NCI-H69 (cell line): Measurements from ENCODE around the gene PYCR2.
A peak's percentile ranks its signal among the peaks of the same experiment; 100 is the strongest.
"Not testable (repeated sequence)": the region's sequence is repeated elsewhere in the genome, so short reads cannot be mapped to it uniquely, and the experiment has no call there.

ENCODE experiments used
- DNase-seq: peaks from one replicate; lab custom pipeline; 2025; lab: John Stamatoyannopoulos, UW

PYCR2 gene

DNA sequence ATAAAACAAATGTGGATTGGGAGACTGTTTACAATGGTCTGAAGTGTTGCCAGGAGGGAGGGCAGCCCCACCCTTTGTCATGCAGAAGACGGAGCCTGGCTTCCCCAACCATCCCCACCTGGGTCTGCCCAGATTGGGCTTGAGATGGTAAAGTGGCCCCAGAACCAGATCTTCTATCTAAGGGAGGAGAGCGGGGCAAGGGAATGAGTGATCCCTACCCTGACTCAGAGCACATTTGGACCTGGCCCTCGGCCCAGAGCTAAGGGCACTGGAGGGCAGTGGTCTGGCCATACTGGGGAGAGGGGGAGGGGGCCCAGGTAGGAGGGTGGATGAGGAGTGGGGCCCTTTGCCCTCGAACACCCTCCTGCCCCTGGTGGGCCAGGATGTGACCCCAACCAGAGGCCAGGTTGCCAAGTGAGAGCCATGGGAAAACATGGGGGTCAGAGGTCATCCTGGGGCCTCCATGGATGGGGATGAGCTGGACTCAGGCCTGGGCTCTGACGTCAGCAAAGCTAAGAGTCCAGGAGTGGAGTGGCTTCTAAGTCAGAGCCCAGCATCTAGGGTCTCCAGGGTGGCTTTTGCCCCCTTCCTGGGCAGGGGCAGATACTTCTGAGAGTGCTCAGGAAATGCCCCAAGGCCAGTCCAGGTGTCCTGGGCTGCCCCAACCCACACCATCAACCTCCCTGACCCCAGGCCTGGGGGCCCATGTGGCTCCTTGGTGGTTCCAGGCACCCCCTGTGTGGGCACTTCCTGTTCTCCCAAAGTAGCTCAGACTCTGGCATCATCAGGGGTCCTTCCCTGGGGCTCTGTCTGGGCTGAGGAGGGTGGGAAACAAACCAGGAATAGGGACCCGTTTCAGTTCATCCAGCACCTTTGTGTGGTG lies 33.5 kb downstream of the PYCR2 start:
- DNase-seq: no peak

DNA sequence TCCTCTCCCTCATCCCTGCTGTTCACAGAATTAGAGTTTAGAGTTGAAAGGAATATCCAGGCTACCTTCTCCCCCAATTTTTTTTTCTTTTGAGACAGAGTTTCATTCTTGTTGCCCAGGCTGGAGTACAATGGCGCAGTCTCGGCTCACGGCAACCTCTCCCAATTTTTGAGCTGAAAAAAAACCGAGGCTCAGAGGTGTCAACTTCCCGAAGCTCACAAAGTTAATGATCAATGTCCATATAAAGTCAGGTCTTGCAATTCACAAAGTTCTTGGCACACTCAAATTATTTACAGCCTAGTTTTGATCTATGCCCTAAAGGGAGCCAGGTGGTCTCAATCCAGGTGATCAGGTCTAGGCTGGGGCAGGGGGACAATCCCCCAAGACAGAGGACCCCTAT lies 34.3 kb downstream of the PYCR2 start:
- no peak for DNase-seq

DNA sequence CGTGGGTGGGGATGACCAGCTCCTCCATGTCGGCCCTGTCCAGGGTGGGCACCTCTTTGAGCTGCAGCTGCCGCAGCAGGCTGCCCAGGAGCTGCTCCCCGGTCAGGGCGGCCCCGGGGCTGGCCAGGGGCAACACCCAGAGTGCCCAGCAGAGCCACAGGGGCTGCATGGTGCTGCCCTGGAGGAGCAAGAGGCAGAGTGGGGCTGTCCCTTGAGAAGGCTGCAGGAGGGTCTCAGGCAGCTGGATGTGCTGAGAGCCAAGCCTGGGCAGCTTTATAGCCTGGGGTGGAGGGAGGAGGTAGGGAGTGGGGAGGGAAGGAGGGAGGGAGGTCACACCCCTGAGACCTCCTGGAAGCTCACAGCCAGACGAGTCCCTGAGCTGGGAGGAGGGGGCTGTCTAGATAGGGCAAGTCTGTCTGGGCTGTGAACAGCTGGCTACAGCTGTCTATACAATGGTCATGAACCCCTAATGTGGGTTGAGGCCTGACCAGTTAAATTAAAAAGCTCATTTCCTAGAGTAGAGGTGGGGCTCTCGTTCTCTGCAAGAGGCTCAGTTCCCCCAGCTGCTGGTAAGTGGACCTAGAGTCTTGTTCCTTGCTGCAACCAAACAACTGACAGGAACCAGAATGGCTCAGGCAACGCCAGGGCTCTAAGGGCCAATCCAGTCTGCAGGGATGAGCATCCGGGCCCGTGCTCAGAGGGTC lies 35.0 kb downstream of the PYCR2 start, which contains the start of gene LEFTY1:
Gene LEFTY1 (minus strand): TSS at position 249 of the 704 bp plus-strand sequence. CDS start 80 bp downstream, at position 169.
- DNase-seq: peak; percentile 39

DNA sequence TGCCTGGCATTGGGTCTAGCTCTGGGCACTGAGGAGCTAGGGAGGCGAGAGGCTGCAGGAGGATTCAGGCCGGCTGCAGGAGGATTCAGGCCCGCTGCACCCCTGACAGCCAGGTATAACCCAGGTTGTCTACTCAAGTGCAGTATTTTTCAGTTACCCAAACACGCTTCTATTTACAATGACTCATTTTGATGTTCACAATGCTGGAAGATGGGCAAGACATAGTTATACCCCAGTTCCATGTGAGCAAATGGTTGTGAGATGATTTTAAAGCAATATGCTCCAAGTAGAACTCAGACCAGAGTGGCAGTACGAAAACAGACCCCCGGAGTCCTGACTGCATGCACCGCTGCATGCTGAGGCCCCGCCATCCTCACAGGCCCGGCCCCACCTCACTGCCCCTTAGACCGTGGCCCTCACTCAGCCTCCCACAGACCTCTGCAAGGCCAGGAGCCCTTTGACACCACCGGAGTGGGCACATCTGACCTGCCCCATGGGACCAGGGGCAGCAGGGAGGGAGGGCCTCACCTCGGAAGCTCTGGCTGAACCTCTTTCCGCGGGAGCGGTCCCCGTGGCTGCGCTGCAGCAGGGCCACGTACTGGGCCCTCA lies 35.7 kb downstream of the PYCR2 start:
- DNase-seq: no peak

DNA sequence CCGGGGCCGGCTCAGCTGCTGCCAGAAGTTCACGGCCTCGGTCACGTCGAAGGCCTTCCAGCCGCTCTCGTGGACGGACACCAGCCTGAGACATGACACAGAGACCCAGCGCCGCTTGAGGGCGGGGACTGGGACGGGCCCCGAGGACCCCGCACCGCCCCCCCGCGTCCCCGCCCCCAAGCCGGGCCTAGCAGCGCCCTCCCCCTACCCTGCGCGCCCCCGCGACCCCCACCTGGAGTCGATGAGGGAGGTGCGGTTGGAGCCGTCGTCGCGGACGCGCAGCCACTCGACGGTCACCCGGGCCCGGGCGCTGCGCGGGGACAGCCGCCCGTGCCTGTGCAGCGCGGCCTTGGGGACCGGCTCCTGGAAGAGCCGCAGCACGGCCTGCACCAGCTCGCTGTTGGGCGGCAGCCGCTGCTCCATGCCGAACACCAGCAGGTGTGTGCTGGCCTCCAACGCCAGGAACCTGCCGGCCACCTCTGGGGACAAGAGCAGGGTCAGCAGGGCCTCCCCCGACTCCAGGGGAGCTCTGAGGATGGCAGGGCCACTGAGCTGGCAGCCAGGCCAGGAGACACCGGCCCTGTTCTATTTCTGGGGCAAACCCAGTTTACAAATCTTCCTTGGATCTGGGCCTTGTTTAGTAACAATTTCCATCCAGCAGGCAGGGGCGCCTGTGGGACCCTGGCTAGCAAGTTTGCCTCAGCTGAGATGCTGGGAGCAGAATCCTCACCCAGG lies 36.3 kb downstream of the PYCR2 start:
- not testable (repeated sequence) for DNase-seq

DNA sequence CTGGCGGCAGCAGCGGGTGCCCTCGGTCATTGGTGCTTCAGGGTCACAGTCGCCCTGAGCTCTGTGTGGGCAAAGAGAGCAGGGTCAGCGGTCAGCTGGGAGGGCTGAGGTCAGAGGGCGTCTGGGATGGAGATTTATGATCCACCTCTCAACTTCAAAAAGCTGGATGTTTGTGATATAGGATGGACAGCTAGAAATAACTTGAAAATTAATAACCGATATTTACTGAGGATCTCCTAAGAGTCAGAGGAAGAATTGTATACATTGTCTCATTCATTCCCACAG lies 37.1 kb downstream of the PYCR2 start:
- DNase-seq: no peak

DNA sequence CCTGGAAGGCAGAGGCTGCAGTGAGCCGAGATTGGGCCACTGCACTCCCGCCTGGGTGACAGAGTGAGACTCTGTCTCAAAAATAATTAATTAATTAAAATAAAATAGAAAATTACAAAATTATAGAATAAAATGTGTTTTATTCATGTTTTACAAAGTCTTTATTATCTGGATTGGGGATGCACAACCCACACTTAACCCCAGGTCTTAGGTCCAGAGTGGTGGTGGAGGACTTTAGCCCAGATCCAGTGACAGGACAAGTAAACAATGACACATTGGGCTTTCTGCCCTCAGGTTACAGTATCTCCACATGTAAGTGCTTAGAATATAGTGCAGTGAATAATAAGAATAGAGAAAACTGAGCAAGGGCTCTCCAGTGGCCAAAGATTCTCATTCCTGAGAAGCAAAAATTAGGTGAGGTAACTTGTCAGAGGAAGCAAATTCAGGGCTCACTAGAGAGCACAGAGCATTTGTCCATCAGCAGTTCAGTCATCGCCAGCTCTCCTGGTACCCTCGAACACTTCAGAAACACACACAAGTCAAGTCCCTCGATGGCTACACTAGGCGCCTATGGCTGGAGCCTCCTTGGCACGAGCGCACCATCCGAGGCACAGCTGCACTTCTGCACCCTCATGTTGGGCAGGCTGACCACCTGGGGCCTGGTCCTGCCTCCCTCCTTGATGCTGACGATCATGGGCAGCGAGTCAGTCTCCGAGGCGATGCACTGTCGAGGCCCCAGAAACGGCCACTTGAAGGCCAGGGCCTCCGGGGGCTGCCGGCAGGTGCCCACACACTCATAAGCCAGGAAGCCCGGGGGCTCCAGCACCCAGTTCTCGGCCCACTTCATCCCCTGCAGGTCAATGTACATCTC lies 37.7 kb downstream of the PYCR2 start:
- DNase-seq: no peak

DNA sequence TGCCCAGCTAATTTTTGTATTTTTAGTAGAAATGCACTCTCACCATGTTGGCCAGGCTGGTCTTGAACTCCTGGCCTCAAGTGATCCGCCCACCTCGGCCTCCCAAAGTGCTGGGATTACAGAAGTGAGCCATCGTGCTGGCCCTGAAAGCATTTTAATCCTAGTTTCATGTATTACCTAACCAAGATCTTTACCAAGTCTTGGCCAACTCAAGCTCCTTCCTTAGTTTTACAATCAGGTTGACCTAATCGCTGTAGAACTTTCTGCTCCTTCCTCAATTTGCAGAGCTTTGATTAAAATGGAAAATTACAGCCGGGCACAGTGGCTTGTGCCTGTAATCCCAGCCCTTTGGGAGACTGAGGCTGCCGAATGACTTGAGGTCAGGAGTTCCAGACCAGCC lies 38.7 kb downstream of the PYCR2 start:
- DNase-seq: no peak

DNA sequence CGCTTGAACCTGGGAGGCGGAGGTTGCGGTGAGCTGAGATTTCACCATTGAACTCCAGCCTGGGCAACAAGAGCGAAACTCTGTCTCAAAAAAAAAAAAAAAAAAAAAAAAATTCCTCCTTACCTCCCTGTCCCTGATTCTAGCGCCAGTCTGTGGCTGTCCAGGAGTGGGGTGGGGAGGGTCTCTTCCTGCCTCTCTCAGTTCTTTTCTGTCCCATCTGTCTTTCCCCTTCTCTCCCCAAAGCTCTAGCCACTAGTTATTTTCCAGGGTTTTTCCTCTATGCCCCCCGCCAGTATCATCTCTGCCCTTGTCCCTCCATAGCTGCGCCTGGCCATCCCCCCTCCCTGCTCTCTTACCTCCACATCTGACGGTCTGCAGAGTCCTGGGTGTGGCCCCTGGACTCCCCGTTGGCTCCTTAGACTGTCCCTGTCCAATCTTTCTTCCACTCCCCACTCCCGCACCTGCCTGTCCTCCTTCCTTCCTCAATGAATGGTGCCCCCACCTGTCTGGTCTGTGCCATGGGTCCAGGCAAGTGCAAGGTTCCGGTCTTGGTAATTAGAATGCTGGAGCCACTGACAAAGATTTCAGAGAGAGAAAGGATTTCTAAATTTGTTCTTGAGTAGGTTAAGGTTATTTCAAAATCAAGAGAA lies 40.3 kb downstream of the PYCR2 start:
- no peak for DNase-seq

DNA sequence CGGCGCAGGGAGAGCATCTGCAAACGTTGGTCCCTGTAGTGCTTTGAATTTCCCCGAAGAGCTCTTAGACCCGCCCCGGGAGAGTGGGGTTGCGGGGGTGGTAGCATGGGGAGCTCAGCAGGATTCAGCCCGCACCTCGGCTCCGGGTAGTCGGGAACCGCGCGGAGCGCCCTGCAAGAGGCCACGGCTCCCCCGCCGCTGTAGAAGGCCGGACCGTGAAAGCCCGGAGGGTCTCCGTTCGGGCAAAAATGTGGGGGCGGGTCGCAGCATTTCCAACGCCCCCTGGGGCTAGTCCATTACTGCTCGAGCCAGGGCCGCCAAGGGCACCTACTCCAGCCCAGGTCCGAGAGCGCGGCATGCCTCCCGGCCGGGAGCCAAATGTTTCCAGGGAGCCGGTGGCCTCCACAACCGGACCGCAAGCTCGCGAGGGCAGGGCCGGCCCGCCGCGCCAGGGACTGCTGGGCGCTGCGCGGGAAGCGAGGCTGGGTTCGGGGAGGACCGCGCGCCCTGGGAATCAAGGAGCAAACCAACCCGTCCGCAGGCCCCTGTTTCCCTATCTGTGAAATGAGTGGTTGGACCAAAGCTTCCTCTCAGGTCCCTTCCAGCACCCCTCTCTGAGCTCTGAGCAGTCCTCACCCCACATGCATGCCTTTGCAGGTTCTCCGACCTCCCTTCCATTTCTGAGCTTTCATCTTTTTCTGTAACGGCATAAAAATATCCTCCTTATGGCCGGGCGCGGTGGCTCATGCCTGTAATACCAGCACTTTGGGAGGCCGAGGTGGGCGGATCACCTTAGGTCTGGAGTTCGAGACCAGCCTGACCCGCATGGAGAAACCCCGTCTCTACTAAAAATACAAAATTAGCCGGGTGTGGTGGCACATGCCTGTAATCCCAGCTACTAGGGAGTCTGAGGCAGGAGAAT lies 41.1 kb downstream of the PYCR2 start:
- peak; percentile 50 for DNase-seq

DNA sequence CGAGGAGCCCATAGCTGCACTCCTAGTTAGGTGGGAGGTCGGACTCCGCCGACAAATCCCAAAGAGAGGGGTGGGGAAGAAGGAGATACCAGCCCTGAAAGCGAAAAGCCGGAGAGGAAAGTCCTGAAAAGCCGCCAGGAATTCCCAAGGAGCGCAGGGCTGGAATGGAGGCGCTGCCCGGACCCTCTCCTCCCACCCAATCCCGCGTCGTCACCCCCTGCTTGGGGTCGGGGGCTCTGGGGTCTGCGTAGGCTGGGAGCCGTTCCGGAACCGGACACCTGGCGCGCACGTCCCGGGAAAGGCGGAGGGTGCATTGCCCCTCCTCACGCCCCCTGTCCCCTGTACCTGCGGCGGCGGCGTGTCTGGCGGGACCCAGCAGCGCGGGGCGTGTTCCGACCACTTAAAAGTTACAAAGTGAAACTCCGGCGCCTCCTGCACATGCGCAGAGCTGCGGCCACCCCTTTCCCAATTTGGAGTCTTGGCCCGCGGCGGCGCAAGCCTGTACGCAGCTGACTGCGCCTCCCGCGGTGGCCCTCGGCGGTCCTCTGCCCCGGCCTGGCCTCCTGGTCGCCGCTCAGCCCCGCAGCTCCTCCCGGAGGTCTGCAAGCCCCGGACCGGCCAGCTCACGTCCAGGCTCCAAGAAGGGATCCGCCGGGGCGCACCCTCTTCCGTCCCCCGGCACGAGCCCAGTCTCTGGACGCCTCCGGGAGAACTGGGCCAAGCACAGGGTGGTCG lies 41.9 kb downstream of the PYCR2 start, which contains the start of gene TMEM63A:
Gene TMEM63A (minus strand): TSS at position 422 of the 735 bp plus-strand sequence. CDS start 4,800 bp downstream, outside the sequence.
- peak; percentile 66 for DNase-seq

DNA sequence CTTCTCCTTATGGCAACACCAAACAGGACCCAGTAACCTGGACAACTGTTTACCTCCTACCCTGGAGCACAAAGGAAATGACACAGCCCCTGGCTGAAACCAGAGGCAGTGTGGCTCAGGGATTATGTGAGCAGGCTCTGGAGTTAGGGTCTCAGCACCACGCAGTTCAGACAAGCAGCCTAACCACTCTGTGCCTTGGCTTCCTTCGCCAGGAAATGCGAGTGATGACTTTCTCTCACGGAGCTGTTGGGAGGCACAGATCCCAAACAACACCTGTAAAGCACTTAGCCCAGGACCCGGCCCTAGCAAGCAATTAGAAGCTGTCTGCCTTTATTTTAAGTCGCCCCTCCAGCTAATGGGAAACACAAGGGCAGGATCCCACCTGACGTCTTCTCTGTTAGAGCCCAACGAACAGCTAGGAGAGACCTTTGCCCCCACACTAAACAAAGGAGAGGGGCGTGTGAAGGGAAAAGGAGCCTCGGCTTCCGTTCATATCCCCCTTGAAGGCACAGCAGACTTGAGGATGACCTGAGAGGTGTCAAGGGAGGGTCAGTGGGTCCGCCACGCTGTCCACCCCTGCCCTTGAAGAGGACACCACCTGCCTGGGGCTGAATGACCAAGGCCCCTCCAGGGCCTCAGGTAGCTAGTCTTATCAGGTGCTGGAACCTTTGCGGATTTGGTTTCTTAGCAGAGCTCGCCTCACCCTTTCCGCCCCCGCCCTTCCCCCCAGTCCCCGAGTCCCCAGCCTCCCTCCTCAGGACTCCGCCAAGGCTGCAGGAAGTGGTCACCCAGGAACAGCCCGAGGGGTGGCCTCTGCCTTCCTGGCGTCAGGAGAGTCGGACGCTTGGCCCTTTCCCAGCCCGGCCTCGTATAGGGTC lies 42.7 kb downstream of the PYCR2 start:
- DNase-seq: no peak

DNA sequence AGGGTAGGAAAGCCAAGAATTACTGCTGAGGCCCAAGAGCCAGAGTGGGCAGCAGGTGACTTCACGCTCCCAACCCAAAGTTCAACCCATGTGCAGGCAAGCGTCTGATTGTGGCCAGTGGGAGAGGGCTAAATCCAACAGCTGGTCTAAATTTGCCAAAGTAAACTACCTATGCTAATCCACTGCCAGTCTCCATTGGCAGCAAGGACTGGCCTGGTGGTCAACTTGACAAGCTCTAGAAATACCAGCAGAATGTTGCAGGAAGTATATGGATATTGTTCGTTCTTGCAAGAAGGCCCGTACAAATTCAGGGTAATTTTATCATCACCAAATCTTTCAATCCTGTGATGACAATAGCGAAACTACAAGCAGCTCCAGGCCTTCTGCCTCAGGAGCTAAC lies 43.4 kb downstream of the PYCR2 start:
- DNase-seq: no peak

DNA sequence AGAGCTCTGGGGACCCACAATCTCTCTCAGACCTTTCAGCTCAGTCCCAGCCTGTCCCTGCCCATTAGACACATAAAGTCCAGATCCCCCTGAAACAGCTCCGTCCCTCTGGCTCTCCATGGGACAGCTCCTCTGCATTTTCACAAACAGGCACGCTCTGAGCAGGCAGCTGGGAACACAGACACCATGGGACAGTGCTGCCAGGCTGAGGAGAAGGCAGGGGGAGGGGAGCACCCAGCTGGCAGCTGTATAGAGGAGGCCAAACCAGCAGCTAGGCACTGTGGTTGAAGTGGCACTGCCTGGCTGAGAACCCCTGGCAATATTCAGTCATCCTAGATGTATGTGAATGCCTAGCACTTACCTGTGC lies 43.8 kb downstream of the PYCR2 start:
- DNase-seq: no peak

DNA sequence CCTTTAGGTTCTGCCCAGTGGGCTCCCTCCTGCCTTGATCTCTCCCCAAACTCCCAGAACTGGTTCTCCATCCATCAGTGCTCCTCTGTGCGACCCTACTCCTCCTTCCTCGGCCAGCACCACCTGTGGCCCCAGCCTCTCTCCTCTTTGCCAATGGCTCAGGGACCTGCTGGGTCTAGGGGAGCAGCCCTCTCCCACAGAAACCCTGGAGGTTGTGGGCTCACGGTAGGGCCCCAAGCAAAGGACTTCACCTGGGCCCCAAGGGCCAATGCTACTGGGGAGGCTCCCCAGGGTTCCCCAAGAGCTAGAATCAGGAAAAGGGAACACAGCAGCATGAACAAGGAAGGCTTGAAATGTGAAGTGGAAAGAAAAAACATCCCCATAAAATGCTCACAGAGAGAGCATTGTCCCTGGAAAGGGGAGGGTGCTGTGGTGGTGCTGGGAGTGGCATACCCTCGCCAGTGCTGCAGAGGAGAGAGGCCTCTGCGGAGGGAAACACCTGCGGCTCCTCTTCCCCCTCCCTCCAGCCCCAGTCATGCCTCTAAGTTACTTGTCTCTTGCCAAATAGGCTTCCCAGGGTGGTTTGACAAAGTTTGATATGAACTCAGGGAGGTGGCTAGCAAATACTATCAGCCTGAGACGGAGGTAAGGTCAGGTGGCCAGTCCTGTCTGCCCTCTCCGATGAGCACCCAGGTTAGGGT lies 44.4 kb downstream of the PYCR2 start:
- no peak for DNase-seq

DNA sequence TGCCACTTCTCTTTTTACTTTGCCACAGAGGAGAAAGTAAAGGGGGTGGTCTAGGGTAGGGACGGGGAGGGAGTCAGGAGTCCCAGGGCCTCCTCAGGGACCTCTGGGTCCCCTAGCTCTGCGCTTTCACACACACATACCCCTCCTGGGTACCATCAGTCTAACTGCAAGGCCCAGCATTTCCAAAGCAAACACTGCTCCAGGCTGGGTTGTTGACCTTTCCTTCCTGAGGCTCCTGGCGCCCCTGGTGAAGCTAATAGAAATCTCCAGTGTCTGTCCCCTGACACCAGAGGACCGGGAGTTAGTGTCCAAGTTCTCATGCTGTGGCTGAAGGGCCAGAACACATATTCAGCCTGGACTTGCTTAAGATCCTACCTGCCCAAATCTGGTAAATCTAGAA lies 45.8 kb downstream of the PYCR2 start:
- DNase-seq: peak; percentile 39

DNA sequence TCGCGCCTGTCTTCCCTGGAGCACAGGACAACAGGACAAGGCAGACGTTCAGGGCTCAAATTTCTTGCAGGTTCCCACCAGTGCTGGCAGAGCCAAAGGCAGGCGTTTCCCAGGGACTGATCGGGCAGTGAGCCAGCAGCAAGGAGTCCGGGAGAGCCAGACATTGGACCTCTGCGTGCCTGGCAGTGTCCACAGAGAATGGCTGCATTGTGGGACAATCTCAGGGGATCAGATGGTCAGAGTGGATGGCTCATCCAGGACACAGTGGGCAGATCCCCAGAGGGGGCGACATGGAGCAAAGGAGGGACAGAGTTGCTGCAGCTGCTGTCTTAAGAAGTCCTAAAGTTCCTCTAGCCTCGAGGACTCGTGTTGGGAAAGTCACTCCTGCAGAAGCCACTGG lies 46.5 kb downstream of the PYCR2 start:
- peak; percentile 65 for DNase-seq
